Measurements from ENCODE around the gene MSRB2.

- TF ChIP-seq POLR2AphosphoS5 (IDR thresholded peaks at IDR 0.05; ENCODE audit: low read depth, low read length) (no peak), TAF1 (IDR thresholded peaks at IDR 0.05; ENCODE audit: borderline replicate concordance, insufficient read depth, low read length) (no peak), SIN3A (IDR thresholded peaks at IDR 0.05; ENCODE audit: borderline replicate concordance, insufficient read depth, low read length) (no peak), FOXP2 (optimal IDR thresholded peaks at IDR 0.05; ENCODE audit: borderline replicate concordance, extremely low read depth, extremely low read length, insufficient read depth) (no peak)
- TF ChIP-seq, protein P1, sequence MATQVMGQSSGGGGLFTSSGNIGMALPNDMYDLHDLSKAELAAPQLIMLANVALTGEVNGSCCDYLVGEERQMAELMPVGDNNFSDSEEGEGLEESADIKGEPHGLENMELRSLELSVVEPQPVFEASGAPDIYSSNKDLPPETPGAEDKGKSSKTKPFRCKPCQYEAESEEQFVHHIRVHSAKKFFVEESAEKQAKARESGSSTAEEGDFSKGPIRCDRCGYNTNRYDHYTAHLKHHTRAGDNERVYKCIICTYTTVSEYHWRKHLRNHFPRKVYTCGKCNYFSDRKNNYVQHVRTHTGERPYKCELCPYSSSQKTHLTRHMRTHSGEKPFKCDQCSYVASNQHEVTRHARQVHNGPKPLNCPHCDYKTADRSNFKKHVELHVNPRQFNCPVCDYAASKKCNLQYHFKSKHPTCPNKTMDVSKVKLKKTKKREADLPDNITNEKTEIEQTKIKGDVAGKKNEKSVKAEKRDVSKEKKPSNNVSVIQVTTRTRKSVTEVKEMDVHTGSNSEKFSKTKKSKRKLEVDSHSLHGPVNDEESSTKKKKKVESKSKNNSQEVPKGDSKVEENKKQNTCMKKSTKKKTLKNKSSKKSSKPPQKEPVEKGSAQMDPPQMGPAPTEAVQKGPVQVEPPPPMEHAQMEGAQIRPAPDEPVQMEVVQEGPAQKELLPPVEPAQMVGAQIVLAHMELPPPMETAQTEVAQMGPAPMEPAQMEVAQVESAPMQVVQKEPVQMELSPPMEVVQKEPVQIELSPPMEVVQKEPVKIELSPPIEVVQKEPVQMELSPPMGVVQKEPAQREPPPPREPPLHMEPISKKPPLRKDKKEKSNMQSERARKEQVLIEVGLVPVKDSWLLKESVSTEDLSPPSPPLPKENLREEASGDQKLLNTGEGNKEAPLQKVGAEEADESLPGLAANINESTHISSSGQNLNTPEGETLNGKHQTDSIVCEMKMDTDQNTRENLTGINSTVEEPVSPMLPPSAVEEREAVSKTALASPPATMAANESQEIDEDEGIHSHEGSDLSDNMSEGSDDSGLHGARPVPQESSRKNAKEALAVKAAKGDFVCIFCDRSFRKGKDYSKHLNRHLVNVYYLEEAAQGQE (IDR thresholded peaks at IDR 0.05; ENCODE audit: insufficient read depth in 1 of 2, low read depth in 2 of 2, low read length in 2 of 2), result no peak
Measured at GRCh38 chr10:23070913-23071218, 24.5 kb upstream of the MSRB2 start.

All from PFSK-1 (cell line).